Lower leg skin (tissue), 4 donors: ENCODE data around the gene GABRR3. TPM values are rescaled to one million over a fixed set of nuclear protein-coding genes. Genes with fewer than 3 reads are reported as not detected.

Experiments
- DNase-seq, 2 donors: peaks; one replicate each; pipeline ENCODE4 v3.0.0-alpha.2; 2019; ENCODE audit warnings: low spot score in 2 of 2
- H3K4me3 ChIP-seq: fragments of 200-600 bp; sonication (generic); 2 replicates; pipeline ENCODE4 v1.5.1; 2017; ENCODE audit warnings: mild to moderate bottlenecking, low read depth; ENCODE audit not compliant: poor library complexity, severe bottlenecking
- POLR2A ChIP-seq, 2 donors: fragments of 450-650 bp; IDR thresholded peaks; one replicate each; pipeline ENCODE4 v1.6.1; 2016 to 2017; ENCODE audit warnings: antibody characterized with exemption in 2 of 2, mild to moderate bottlenecking in 1 of 2, moderate library complexity in 1 of 2
- WGBS, 2 donors: methylation state at CpG; one replicate each; pipeline ENCODE4 v1.1.5; 2018; 5-methylcytosine and 5-hydroxymethylcytosine counted together
- intact Hi-C: fragments of 100-400 bp; cut with DNase I; formaldehyde crosslinking; loops from one replicate; pipeline ENCODE4 v1.15.0; 2023; ENCODE audit warnings: low total_unique reads
- total RNA-seq, 4 donors: library from RNA; depleted of rRNA; stranded (reverse); fragments of >200 nt; gene quantifications; one replicate each; pipeline ENCODE4 v1.1.0, GENCODE V29; 2016
- TF ChIP-seq, protein P1 (sequence below), 3 donors: fragments of 450-650 bp; IDR thresholded peaks; one replicate each; pipeline ENCODE4 v1.5.1; 2016; ENCODE audit warnings: antibody characterized with exemption in 3 of 3, mild to moderate bottlenecking in 3 of 3, moderate library complexity in 2 of 3

GABRR3 gene
- total RNA-seq, 4 donors from 2014 or later = not detected

DNA sequence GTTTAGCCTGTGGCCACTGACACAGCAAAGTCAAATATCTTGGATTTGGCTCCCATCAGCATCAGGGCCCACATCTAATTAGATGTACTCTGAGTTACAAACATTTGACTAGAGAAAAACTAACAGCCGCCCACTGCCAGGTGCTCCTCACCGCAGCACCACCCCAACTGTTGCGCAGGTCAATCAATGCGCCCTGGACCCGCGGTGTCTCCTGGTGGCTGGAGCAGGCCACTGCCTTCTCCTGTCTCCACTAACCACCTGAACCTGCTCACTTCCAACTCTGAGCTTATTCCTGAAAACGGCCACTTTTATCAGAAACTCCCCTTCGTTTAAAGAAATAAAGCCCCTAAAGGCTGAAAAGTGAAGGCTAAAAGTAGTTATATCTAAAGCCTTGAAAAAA is 67.1 kb downstream of the GABRR3 start:
- intact Hi-C loops = no loop called here
- no peak for DNase-seq
- no peak for TF ChIP-seq POLR2A (IDR thresholded peaks at IDR 0.05)
- TF ChIP-seq, protein P1, sequence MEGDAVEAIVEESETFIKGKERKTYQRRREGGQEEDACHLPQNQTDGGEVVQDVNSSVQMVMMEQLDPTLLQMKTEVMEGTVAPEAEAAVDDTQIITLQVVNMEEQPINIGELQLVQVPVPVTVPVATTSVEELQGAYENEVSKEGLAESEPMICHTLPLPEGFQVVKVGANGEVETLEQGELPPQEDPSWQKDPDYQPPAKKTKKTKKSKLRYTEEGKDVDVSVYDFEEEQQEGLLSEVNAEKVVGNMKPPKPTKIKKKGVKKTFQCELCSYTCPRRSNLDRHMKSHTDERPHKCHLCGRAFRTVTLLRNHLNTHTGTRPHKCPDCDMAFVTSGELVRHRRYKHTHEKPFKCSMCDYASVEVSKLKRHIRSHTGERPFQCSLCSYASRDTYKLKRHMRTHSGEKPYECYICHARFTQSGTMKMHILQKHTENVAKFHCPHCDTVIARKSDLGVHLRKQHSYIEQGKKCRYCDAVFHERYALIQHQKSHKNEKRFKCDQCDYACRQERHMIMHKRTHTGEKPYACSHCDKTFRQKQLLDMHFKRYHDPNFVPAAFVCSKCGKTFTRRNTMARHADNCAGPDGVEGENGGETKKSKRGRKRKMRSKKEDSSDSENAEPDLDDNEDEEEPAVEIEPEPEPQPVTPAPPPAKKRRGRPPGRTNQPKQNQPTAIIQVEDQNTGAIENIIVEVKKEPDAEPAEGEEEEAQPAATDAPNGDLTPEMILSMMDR (IDR thresholded peaks at IDR 0.05) = no peak
- WGBS, 2 donors = 90 to 94% methylated on average over 8 of the region's 8 CpGs
- no peak overlapping the region for H3K4me3 ChIP-seq

DNA sequence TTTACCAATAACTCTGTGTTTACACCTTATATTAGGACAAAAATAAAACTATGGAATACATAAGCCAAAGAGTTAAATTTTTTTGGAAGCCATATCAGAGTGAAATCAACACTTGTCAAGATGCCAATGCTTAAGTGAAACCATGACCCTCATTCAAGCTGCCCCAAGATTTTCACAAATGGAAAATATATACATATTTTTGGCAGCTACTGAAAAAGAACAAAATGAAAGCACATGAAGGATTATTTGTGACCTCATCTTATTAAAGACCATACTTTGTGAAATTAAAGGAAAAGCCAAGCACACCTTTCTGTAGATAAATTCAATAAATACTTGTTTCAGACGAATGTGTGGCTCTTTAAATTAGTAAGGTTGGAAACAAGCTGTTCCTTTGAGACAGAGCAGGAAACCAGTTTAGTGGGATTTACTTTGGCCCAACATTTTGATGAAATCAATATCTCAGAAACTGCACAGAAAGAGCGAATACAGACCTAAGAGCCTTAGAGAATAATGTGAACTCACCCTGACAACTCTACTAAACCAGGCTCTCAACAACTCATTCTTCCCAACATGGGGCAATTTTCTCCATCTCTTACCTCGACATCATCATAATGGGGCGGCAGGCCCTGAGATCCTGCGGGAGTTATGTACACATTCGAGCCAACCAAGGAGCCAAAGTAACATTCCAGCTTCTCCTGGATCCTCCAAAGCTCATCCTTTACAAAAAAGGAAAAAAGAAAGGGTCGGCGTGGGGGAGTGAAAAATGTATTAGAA is 73.9 kb downstream of the GABRR3 start:
- 81 to 84% methylated on average over 8 of the region's 8 CpGs for WGBS, 2 donors
- no peak for DNase-seq
- H3K4me3 ChIP-seq = no peak overlapping the region
- intact Hi-C loops = no loop called here
- TF ChIP-seq POLR2A (IDR thresholded peaks at IDR 0.05) = no peak
- TF ChIP-seq, protein P1 (IDR thresholded peaks at IDR 0.05) = no peak

GRCh38 chr3:97960551-97960950 is 74.6 kb downstream of the GABRR3 start:
- TF ChIP-seq, protein P1 (IDR thresholded peaks at IDR 0.05) = no peak
- no peak for TF ChIP-seq POLR2A (IDR thresholded peaks at IDR 0.05)
- no peak overlapping the region for H3K4me3 ChIP-seq
- intact Hi-C loops = no loop called here
- DNase-seq = no peak
- WGBS, 2 donors = 60 to 77% methylated on average over 5 of the region's 5 CpGs

- H3K4me3 ChIP-seq = no peak overlapping the region
- DNase-seq = no peak
- intact Hi-C loops = no loop called here
- WGBS, 2 donors = 68 to 70% methylated on average over 5 of the region's 5 CpGs
- TF ChIP-seq, protein P1 (IDR thresholded peaks at IDR 0.05) = no peak
- no peak for TF ChIP-seq POLR2A (IDR thresholded peaks at IDR 0.05)
Measured at GRCh38 chr3:97959872-97960271, 75.2 kb downstream of the GABRR3 start.

DNA sequence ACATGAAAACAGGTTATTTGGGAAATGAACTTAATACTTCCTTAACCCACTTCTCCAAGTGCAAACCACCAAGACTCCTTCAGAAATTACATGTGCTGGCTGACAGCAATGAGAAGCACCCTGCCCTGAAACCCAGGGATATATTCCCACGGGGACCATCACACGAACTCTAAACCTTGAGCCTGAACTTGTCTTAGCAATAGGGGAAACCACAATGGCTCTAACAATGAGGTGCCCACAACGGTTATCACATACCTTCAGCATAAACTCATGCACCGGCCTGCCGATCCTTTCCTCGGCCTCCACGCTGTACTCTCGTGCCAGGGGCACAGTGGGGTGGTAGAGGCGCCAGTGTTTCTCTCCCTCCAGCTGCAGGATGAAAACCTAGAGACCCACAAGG is 76.3 kb downstream of the GABRR3 start:
- WGBS, 2 donors = 89 to 94% methylated on average over 9 of the region's 9 CpGs
- DNase-seq = no peak
- intact Hi-C loops = no loop called here
- H3K4me3 ChIP-seq = no peak overlapping the region
- no peak for TF ChIP-seq POLR2A (IDR thresholded peaks at IDR 0.05)

- DNase-seq = no peak
- TF ChIP-seq, protein P1 (IDR thresholded peaks at IDR 0.05) = no peak
- TF ChIP-seq POLR2A (IDR thresholded peaks at IDR 0.05) = no peak
- WGBS, 2 donors = 74 to 80% methylated on average over 2 of the region's 2 CpGs
- intact Hi-C loops = no loop called here
- no peak overlapping the region for H3K4me3 ChIP-seq
Measured at GRCh38 chr3:97958396-97958795, 76.7 kb downstream of the GABRR3 start.
